Measurements from ENCODE around the gene C1QA. TPM values are rescaled to one million over a fixed set of nuclear protein-coding genes. Genes with fewer than 3 reads are reported as not detected.

The C1QA gene
- polyA plus RNA-seq, 1 of the 3 experiments (the other 2 are of a cell fraction) = not detected

GRCh38 chr1:22618056-22618455 is 18.4 kb upstream of the C1QA start:
- no peak for DNase-seq
- H3K9me3 ChIP-seq = no peaks in the 10 kb centered on the region
- TF ChIP-seq IRF3 (IDR thresholded peaks at IDR 0.05; ENCODE audit: low read depth, low read length) = no peak
- TF ChIP-seq TCF12 (IDR thresholded peaks at IDR 0.05) = no peak
- no peak for TF ChIP-seq RCOR1 (IDR thresholded peaks at IDR 0.05; ENCODE audit: low read length)
- no peak for TF ChIP-seq EP300 (IDR thresholded peaks at IDR 0.05; ENCODE audit: borderline replicate concordance in 1 of 2, low read depth in 1 of 2, low read length in 1 of 2)
- no peak for TF ChIP-seq FOXM1 (IDR thresholded peaks at IDR 0.05; ENCODE audit: low read depth)
- TF ChIP-seq JUND (IDR thresholded peaks at IDR 0.05) = no peak
- no peak for TF ChIP-seq MXI1 (IDR thresholded peaks at IDR 0.05; ENCODE audit: low read depth, low read length)
- no peak for TF ChIP-seq FOSL2 (IDR thresholded peaks at IDR 0.05; ENCODE audit: borderline replicate concordance, low read depth)
- TF ChIP-seq REST (IDR thresholded peaks at IDR 0.05; ENCODE audit: low read depth, low read length) = no peak
- TF ChIP-seq, protein P1, sequence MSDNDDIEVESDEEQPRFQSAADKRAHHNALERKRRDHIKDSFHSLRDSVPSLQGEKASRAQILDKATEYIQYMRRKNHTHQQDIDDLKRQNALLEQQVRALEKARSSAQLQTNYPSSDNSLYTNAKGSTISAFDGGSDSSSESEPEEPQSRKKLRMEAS (IDR thresholded peaks at IDR 0.05; ENCODE audit: low read depth) = no peak
- no peak for TF ChIP-seq ELF1 (IDR thresholded peaks at IDR 0.05)
- TF ChIP-seq EZH2phosphoT487 (IDR thresholded peaks at IDR 0.05; ENCODE audit: borderline replicate concordance, low read depth) = no peak
- TF ChIP-seq CHD2 (IDR thresholded peaks at IDR 0.05; ENCODE audit: low read length, partially characterized antibody) = no peak
- TF ChIP-seq SIN3A (IDR thresholded peaks at IDR 0.05; ENCODE audit: borderline replicate concordance, low read depth, low read length) = no peak
- TF ChIP-seq YY1 (IDR thresholded peaks at IDR 0.05; ENCODE audit: low read depth) = no peak
- TF ChIP-seq, protein P2, sequence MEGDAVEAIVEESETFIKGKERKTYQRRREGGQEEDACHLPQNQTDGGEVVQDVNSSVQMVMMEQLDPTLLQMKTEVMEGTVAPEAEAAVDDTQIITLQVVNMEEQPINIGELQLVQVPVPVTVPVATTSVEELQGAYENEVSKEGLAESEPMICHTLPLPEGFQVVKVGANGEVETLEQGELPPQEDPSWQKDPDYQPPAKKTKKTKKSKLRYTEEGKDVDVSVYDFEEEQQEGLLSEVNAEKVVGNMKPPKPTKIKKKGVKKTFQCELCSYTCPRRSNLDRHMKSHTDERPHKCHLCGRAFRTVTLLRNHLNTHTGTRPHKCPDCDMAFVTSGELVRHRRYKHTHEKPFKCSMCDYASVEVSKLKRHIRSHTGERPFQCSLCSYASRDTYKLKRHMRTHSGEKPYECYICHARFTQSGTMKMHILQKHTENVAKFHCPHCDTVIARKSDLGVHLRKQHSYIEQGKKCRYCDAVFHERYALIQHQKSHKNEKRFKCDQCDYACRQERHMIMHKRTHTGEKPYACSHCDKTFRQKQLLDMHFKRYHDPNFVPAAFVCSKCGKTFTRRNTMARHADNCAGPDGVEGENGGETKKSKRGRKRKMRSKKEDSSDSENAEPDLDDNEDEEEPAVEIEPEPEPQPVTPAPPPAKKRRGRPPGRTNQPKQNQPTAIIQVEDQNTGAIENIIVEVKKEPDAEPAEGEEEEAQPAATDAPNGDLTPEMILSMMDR (IDR thresholded peaks at IDR 0.05) = no peak
- TF ChIP-seq MEF2A (IDR thresholded peaks at IDR 0.05; ENCODE audit: borderline replicate concordance, low read depth) = no peak
- no peak for TF ChIP-seq RFX5 (IDR thresholded peaks at IDR 0.05; ENCODE audit: low read length)
- H3K9me2 ChIP-seq = no peaks in the 10 kb centered on the region
- H3K4me1 ChIP-seq (ENCODE audit: control insufficient read depth in 1 of 2, insufficient read depth in 2 of 2, low read depth in 1 of 2, low read length in 1 of 2) = peaks cover 0 to 10% of the 10 kb centered on the region in 2 experiments; a peak in 1 of 4 replicates
- no peaks in the 10 kb centered on the region for H4K20me1 ChIP-seq (ENCODE audit: insufficient read depth)
- CTCF ChIA-PET = interaction anchor here (1.2 to 2.1 kb wide), 2 partner anchors 24 to 90 kb away, joined by 6 to 7 read pairs; no protein-coding TSS in a partner anchor
- no peak overlapping the region for H3K27ac ChIP-seq (ENCODE audit: low read depth in 2 of 2, low read length in 1 of 2)
- H3K4me2 ChIP-seq = no peak overlapping the region
- H3K9ac ChIP-seq = no peak overlapping the region
- H3K27me3 ChIP-seq (ENCODE audit: insufficient read depth) = peaks cover 19% of the 10 kb centered on the region
- no peaks in the 10 kb centered on the region for H3K79me2 ChIP-seq (ENCODE audit: insufficient read depth)
- H3K36me3 ChIP-seq (replicated peaks in 1 of 2; ENCODE audit: control insufficient read depth in 1 of 2, insufficient read depth in 2 of 2, low read length in 1 of 2) = no peaks in the 10 kb centered on the region
- H2AFZ ChIP-seq (ENCODE audit: low read depth) = no peak overlapping the region
- WGBS (ENCODE audit: low lambda C conversion rate) = 71% methylated on average over 14 of the region's 16 CpGs
- no peaks in the 10 kb centered on the region for H3F3A ChIP-seq (replicated peaks; ENCODE audit: insufficient read depth)
- POLR2A ChIA-PET = no interaction called here
- H3K4me3 ChIP-seq (ENCODE audit: low read depth in 2 of 2, low read length in 1 of 2) = no peak overlapping the region
